Measurements from ENCODE around the gene ERC1.

ERC1 gene

GRCh38 chr12:1305791-1306500 lies 314.9 kb downstream of the ERC1 start:
- Histone ChIP-seq H3K9me2 (ENCODE audit: low read depth, low read length) (no peaks in the 10 kb centered on the region), H4K20me1 (ENCODE audit: insufficient read depth, low read length) (no peaks in the 10 kb centered on the region), H3K4me1 (ENCODE audit: insufficient read depth, low read length, severe bottlenecking) (peaks cover 17% of the 10 kb centered on the region), H3F3A (ENCODE audit: insufficient read depth, low read length) (no peaks in the 10 kb centered on the region), H2AFZ (ENCODE audit: low read length) (no peak overlapping the region), H3K9me3 (ENCODE audit: low read length) (no peaks in the 10 kb centered on the region), H3K9ac (ENCODE audit: low read length) (no peak overlapping the region), H3K4me3 (ENCODE audit: low read depth, low read length, poor library complexity, severe bottlenecking) (no peak overlapping the region), H3K79me2 (ENCODE audit: insufficient read depth, low read length) (no peaks in the 10 kb centered on the region), H3K4me2 (ENCODE audit: low read length) (no peak overlapping the region), H3K27me3 (ENCODE audit: insufficient read depth, low read length) (no peaks in the 10 kb centered on the region), H3K27ac (ENCODE audit: low read depth, low read length, poor library complexity, severe bottlenecking) (no peak overlapping the region), H3K36me3 (ENCODE audit: insufficient read depth, low read length) (peaks cover 8% of the 10 kb centered on the region; the same call in 1 of the 2 replicates)
- TF ChIP-seq CTCF (IDR thresholded peaks at IDR 0.05; ENCODE audit: low read length) (no peak), EZH2 (IDR thresholded peaks at IDR 0.05; ENCODE audit: borderline replicate concordance, low read length) (no peak)

- no peak overlapping the region for H2AFZ ChIP-seq (ENCODE audit: low read length)
- peaks cover 8% of the 10 kb centered on the region; the same call in 1 of the 2 replicates for H3K36me3 ChIP-seq (ENCODE audit: insufficient read depth, low read length)
- no peaks in the 10 kb centered on the region for H3F3A ChIP-seq (ENCODE audit: insufficient read depth, low read length)
- no peak for TF ChIP-seq EZH2 (IDR thresholded peaks at IDR 0.05; ENCODE audit: borderline replicate concordance, low read length)
- H3K4me3 ChIP-seq (ENCODE audit: low read depth, low read length, poor library complexity, severe bottlenecking): no peak overlapping the region
- no peaks in the 10 kb centered on the region for H3K9me3 ChIP-seq (ENCODE audit: low read length)
- H3K9me2 ChIP-seq (ENCODE audit: low read depth, low read length): no peaks in the 10 kb centered on the region
- peaks cover 17% of the 10 kb centered on the region for H3K4me1 ChIP-seq (ENCODE audit: insufficient read depth, low read length, severe bottlenecking)
- no peaks in the 10 kb centered on the region for H3K27me3 ChIP-seq (ENCODE audit: insufficient read depth, low read length)
- H3K9ac ChIP-seq (ENCODE audit: low read length): no peak overlapping the region
- no peaks in the 10 kb centered on the region for H4K20me1 ChIP-seq (ENCODE audit: insufficient read depth, low read length)
- H3K27ac ChIP-seq (ENCODE audit: low read depth, low read length, poor library complexity, severe bottlenecking): no peak overlapping the region
- H3K79me2 ChIP-seq (ENCODE audit: insufficient read depth, low read length): no peaks in the 10 kb centered on the region
- no peak overlapping the region for H3K4me2 ChIP-seq (ENCODE audit: low read length)
Observed at GRCh38 chr12:1306817-1307216, 315.8 kb downstream of the ERC1 start.

- H3K9me3 ChIP-seq (ENCODE audit: low read length): no peaks in the 10 kb centered on the region
- no peaks in the 10 kb centered on the region for H4K20me1 ChIP-seq (ENCODE audit: insufficient read depth, low read length)
- H3K4me1 ChIP-seq (ENCODE audit: insufficient read depth, low read length, severe bottlenecking): peaks cover 17% of the 10 kb centered on the region
- H3K4me3 ChIP-seq (ENCODE audit: low read depth, low read length, poor library complexity, severe bottlenecking): no peak overlapping the region
- H2AFZ ChIP-seq (ENCODE audit: low read length): no peak overlapping the region
- H3K9ac ChIP-seq (ENCODE audit: low read length): no peak overlapping the region
- no peak overlapping the region for H3K27ac ChIP-seq (ENCODE audit: low read depth, low read length, poor library complexity, severe bottlenecking)
- no peak overlapping the region for H3K4me2 ChIP-seq (ENCODE audit: low read length)
- H3K79me2 ChIP-seq (ENCODE audit: insufficient read depth, low read length): no peaks in the 10 kb centered on the region
- H3K9me2 ChIP-seq (ENCODE audit: low read depth, low read length): no peaks in the 10 kb centered on the region
- H3K36me3 ChIP-seq (ENCODE audit: insufficient read depth, low read length): peaks cover 13% of the 10 kb centered on the region
- no peak for TF ChIP-seq CTCF (IDR thresholded peaks at IDR 0.05; ENCODE audit: low read length)
- H3K27me3 ChIP-seq (ENCODE audit: insufficient read depth, low read length): no peaks in the 10 kb centered on the region
- no peaks in the 10 kb centered on the region for H3F3A ChIP-seq (ENCODE audit: insufficient read depth, low read length)
Observed at GRCh38 chr12:1307796-1308195, 316.8 kb downstream of the ERC1 start.

GRCh38 chr12:1309613-1310012 lies 318.6 kb downstream of the ERC1 start:
- Histone ChIP-seq H3K9me2 (ENCODE audit: low read depth, low read length) (no peaks in the 10 kb centered on the region), H4K20me1 (ENCODE audit: insufficient read depth, low read length) (no peaks in the 10 kb centered on the region), H3K27ac (ENCODE audit: low read depth, low read length, poor library complexity, severe bottlenecking) (no peak overlapping the region), H3K4me2 (ENCODE audit: low read length) (no peak overlapping the region), H2AFZ (ENCODE audit: low read length) (no peak overlapping the region), H3F3A (ENCODE audit: insufficient read depth, low read length) (no peaks in the 10 kb centered on the region), H3K4me3 (ENCODE audit: low read depth, low read length, poor library complexity, severe bottlenecking) (no peak overlapping the region), H3K27me3 (ENCODE audit: insufficient read depth, low read length) (no peaks in the 10 kb centered on the region), H3K4me1 (ENCODE audit: insufficient read depth, low read length, severe bottlenecking) (peaks cover 17% of the 10 kb centered on the region), H3K9ac (ENCODE audit: low read length) (no peak overlapping the region), H3K79me2 (ENCODE audit: insufficient read depth, low read length) (no peaks in the 10 kb centered on the region), H3K9me3 (ENCODE audit: low read length) (no peaks in the 10 kb centered on the region; the same call in 1 of the 2 replicates), H3K36me3 (ENCODE audit: insufficient read depth, low read length) (peaks cover 28% of the 10 kb centered on the region)
- TF ChIP-seq EZH2 (IDR thresholded peaks at IDR 0.05; ENCODE audit: borderline replicate concordance, low read length) (no peak), CTCF (IDR thresholded peaks at IDR 0.05; ENCODE audit: low read length) (no peak)

Measured in OCI-LY1 (cell line).